ENCODE results near the gene CMSS1.

DNA sequence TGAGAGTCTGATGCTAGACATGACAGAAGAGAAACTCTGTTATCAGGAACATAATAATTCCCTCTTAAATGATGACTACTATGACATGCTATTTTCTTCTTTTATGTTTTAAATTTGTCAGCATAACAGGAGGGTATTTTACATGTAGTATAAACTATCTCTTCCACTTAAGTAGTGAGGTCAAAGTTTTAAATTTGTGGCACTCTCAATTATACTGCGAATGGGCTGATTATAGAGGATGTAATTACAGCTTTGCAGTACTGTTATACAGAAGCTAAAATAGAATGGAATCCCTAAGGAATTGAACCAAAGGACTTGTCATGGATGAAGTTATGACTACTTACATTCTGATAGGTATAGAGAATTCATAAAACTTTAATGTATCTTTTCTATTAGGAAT, 34.3 kb downstream of the CMSS1 start:
- TF ChIP-seq CTCF (IDR thresholded peaks at IDR 0.05; ENCODE audit: poor library complexity, severe bottlenecking) (no peak), EP300 (conservative IDR thresholded peaks at IDR 0.05; ENCODE audit: poor library complexity, severe bottlenecking) (no peak), TAF1 (IDR thresholded peaks at IDR 0.05; ENCODE audit: low read depth) (no peak), EZH2 (IDR thresholded peaks at IDR 0.05; ENCODE audit: borderline replicate concordance, insufficient read depth, low read length, poor library complexity, severe bottlenecking) (no peak)
